HG02610 (cell line): Measurements from ENCODE around the gene EAPP.
"Not testable (repeated sequence)": the region's sequence is repeated elsewhere in the genome, so short reads cannot be mapped to it uniquely, and the experiment has no call there.

ENCODE experiments used
- ATAC-seq: cut with Tn5 transposase; IDR thresholded peaks from one replicate; pipeline ENCODE4 v1.9.1; 2021; ENCODE audit warnings: mild to moderate bottlenecking, moderate library complexity; ENCODE audit not compliant: unreplicated experiment

Gene EAPP

DNA sequence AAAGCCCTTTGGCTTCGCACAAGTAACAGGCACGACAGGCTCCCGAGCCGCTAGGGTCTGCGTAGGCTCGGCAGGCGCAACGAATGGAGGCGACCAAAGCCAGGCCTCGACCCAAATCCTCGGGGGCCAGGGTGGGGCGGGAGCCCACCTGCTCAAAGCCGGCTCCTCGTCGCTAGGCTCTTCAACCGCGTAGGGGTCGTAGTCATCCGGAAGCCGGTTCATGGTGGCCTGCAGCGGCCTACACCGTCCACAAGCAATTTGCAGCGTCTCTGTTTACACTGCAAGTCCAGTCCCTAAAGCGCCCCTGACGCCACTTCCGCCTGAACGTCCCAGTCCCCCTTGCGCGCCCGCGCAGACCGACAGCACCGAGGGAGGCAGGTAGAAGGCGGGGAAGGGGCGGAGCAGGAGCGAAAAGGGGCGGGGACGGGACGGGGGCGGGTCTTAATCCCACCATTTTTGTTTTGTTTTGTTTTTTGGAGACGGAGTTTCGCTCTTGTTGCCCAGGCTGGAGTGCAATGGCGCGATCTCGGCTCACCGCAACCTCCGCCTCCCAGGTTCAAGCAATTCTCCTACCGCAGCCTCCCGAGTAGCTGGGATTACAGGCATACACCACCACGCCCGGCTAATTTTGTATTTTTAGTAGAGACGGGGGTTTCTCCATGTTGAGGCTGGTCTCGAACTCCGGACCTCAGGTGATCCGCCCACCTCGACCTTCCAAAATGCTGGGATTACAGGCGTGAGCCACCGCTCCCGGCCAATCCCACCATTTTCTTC lies at the start of gene EAPP:
Gene EAPP, minus strand, starts transcription at position 295 of the 774 bp plus-strand sequence. Its CDS starts 73 bp downstream, at position 222.
- ATAC-seq = peak; percentile 99

- ATAC-seq = no peak
Observed at GRCh38 chr14:34583525-34583924, 44.0 kb upstream of the EAPP start.

DNA sequence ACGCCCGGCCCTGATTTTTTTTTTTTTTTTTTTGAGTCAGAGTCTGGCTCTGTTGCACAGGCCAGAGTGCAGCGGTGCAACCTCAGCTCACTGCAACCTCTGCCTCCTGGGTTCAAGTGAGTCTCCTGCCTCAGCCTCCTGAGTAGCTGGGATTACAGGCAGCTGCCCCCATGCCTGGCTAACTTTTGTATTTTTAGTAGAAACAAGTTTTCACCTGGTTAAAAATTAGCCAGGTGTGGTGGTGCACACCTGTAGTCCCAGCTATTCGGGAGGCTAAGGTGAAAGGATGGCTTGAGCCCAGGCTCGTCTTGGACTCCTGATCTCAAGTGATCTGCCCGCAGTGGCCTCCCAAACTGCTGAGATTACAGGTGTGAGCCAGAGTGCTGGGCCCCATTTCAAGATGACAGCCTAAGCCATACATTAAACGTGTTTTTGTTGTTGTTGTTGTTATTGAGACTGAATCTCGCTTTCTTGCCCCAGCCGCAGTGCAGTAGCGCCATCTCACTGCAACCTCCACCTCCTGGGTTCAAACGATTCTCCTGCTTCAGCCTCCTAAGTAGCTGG lies 42.7 kb upstream of the EAPP start:
- ATAC-seq = no peak

DNA sequence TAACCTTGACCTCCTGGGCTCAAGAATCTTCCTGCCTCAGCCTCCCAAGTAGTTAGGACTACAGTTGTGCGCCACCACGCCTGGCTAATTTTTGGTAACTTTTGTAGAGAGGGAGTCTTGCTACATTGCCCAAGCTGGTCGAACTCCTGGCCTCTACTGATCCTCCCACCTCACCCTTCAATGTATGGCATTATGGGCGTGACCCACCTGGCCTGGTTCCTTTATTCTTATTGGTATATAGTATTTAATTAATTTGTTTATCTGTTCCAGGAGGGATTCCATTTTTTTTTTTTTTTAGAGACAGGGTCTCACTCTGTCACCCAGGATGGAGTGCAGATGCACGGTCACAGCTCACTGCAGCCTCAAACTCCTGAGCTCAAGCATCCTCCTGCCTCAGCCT lies 40.9 kb upstream of the EAPP start:
- no peak for ATAC-seq

- no peak for ATAC-seq
Observed at GRCh38 chr14:34571771-34572170, 32.3 kb upstream of the EAPP start.

DNA sequence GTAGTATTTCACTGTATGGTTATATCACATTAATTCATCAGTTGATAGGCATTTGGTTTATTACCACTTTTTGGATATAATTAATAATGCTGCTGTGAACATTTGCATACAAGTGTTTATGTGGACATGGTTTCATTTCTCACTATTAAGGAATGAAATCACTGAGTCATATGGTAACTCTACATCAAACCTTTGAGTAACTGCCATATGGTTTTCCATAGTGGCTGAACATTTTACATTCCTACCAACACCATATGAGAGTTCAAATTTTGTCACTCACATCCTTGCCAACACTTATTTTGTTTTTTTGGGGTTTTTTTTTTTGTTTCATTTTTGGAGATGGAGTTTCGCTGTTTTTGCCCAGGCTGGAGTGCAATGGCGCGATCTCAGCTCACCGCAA lies 30.2 kb upstream of the EAPP start:
- no peak for ATAC-seq

DNA sequence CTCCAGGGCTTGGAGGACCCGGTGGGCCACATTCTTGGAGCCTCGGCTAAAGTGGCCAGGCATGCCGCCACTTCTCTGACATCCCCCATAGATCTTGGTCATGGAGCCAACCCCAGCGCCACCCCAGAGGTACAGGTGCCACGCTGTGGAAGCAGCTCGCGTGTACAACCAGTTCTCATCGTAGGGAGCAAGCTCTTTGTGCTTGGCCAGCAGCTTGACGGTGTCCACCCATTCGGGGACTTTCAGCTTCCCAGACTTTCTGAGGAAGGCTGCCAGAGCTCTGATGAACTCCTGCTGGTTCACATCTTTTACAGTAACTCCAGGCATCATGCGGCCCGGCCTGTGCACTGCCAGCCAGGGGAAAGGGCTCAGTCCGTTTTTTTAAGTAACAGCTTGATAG lies 29.3 kb upstream of the EAPP start:
- no peak for ATAC-seq

- ATAC-seq = no peak
Observed at GRCh38 chr14:34562776-34563150, 23.3 kb upstream of the EAPP start.

DNA sequence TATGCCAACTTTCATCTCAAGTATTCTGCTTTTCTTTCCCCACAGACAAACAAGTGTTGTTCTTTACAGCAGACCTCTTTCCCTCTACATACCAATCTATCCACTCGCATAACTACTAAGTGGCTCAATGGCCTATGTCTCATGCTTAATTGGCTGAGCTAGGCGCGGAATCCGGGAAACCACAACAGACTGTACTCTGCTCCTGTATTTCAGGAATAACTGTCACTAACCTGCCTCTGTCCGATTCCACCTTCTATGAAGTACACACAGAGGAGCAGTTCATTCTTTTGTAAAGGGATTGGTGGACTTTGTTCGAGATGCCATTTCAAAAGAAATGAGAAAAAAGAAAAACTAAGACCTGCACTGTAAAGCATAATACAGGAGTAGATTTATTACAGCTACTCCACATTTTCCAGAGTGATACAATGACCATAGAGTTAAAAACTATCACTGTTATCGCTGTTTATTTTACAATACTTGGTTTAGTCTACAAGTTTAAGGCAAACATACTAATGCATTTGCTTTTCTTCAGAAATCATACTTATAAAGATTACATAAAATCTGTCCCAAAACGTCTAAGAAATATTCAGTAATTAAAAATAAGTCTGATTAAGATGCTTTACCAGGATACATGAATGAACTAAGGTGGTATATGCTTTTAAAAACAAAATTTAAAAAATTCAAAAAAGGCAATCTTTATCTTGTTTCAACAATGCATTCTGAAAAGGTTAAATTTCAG lies 22.7 kb upstream of the EAPP start:
- not testable (repeated sequence) for ATAC-seq

GRCh38 chr14:34556498-34556829 lies 17.0 kb upstream of the EAPP start:
- ATAC-seq = peak; percentile 50

DNA sequence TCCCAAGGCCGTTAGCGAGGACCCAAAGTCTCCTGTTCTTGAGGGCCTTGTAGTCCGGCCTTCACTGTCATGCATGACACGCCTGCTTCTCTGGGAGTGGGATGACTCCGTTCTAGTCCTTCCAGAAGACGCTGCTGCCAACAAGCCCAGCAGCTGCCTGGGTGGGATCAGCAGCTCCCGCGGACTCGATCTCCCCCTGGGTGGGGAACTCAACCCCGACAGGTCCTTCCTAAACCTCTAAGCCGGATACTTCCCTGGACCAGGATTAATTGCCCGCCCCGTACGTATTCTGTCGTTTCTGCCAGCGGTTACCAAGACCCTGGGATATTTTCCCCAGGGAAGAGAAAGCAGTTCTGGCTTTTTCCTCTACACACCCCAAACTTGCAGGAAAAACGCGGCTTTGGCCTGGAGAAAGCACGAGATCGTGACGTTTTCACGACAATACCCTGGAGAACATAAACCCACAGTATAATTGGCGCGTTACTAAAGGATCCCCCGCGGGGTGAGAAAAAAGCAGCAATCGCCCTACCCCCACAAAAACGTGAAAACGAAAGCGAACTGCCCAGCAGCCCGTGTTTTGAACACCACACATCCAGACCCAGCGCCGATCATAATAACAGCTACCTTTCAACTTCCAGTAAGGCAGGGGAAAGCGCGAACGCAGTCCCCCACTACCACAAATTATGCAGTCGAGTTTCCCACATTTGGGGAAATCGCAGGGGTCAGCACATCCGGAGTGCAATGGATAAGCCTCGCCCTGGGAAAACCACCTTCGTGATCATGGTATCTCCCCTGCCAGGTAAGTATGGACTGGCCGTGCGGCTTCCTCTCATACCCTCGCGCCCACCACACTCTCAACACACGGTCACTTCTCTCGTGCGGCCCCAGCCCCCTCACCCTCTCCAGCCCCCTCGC lies 16.3 kb upstream of the EAPP start:
- ATAC-seq = peak; percentile 73

GRCh38 chr14:34554540-34555250 lies 15.2 kb upstream of the EAPP start:
- ATAC-seq = no peak

DNA sequence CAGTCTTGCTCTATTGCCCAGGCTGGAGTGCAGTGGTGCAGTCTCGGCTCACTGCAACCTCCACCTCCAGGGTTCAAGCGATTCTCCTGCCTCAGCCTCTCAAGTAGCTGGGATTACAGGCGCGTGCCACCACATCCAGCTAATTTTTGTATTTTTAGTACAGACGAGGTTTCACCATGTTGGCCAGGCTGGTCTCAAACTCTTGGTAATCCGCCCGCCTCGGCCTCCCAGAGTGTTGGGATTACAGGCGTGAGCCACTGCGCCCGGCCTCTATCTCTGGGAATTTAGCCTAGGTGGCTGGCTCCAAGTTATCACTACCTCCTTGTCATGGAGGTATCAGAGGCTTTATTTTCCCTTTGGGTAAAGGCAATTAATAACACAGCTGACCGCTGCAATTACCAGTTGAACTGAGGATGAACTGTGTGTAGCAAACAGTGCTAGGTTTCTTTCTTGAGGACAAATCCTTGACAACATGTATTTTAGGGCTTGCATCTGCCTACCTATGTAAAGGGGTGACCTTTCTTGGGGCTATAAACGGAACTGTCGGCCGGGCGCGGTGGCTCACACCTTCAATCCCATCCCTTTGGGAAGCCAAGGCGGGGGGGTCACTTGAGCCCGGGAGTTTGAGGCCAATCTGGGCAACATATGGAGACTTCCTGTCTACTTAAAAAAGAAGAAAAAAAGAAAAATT lies 9.9 kb upstream of the EAPP start:
- ATAC-seq = not testable (repeated sequence)

- ATAC-seq = no peak
Observed at GRCh38 chr14:34548472-34548981, 9.0 kb upstream of the EAPP start.

- ATAC-seq = peak; percentile 45
Observed at GRCh38 chr14:34547136-34547520, 7.6 kb upstream of the EAPP start.

DNA sequence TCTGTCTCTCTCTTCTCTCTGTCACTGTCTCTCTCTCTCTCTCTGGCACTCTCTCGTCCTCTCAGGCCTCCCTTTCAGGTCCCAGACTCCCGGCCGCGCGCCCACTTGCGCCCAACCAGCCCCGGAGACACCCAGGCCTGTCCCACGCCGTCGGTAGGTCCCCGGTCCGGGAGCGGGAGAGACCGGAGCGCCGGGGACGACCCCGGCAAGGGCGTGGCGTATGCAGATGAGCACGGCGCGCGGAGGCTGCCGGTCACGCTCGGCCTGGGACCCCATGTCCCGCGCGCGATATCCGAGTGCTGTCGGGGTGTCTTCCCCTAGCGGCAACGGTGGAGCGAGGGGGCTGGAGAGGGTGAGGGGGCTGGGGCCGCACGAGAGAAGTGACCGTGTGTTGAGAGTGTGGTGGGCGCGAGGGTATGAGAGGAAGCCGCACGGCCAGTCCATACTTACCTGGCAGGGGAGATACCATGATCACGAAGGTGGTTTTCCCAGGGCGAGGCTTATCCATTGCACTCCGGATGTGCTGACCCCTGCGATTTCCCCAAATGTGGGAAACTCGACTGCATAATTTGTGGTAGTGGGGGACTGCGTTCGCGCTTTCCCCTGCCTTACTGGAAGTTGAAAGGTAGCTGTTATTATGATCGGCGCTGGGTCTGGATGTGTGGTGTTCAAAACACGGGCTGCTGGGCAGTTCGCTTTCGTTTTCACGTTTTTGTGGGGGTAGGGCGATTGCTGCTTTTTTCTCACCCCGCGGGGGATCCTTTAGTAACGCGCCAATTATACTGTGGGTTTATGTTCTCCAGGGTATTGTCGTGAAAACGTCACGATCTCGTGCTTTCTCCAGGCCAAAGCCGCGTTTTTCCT lies 7.0 kb upstream of the EAPP start:
- ATAC-seq = peak; percentile 67

DNA sequence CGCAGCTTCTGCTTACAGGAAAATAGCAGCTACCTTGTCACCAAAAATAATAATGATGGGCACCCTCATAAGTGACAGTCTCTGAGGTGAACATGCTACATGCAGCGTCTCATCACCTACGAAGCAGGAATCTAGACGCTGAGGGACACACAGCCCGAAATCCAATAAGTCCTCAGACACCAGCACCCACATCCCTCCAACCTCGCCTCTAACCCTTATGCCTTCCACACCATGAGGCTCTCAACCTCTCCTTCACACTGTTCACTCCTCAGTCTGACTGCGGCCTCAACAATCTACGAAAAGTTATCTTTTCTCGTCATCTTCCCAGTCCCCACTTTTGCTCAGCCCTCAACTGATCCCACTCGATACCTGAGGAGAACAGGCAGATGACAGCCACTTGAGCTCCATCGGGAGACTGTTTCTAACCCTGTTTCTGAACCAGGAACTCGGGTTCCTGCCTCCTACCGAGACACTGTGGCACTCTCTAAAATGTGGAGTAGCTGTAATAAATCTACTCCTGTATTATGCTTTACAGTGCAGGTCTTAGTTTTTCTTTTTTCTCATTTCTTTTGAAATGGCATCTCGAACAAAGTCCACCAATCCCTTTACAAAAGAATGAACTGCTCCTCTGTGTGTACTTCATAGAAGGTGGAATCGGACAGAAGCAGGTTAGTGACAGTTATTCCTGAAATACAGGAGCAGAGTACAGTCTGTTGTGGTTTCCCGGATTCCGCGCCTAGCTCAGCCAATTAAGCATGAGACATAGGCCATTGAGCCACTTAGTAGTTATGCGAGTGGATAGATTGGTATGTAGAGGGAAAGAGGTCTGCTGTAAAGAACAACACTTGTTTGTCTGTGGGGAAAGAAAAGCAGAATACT lies 919 bp upstream of the EAPP start:
- not testable (repeated sequence) for ATAC-seq
